ENCODE data around the gene LCP2.

LCP2 gene

GRCh38 chr5:170296036-170296934, 1.3 kb downstream of the LCP2 start:
- no peak for DNase-seq (ENCODE audit: low spot score)

GRCh38 chr5:170294556-170294955, 3.0 kb downstream of the LCP2 start:
- DNase-seq (ENCODE audit: low spot score), result no peak

GRCh38 chr5:170294057-170294456, 3.5 kb downstream of the LCP2 start:
- DNase-seq (ENCODE audit: low spot score), result no peak

GRCh38 chr5:170293273-170293672, 4.3 kb downstream of the LCP2 start:
- DNase-seq (ENCODE audit: low spot score), result no peak

GRCh38 chr5:170292179-170293104, 5.1 kb downstream of the LCP2 start:
- no peak for DNase-seq (ENCODE audit: low spot score)

- no peak for DNase-seq (ENCODE audit: low spot score)
Measured at GRCh38 chr5:170290498-170290897, 7.1 kb downstream of the LCP2 start.

- no peak for DNase-seq (ENCODE audit: low spot score)
Measured at GRCh38 chr5:170289764-170290163, 7.8 kb downstream of the LCP2 start.

- no peak for DNase-seq (ENCODE audit: low spot score)
Measured at GRCh38 chr5:170289121-170289520, 8.5 kb downstream of the LCP2 start.

- no peak for DNase-seq (ENCODE audit: low spot score)
Measured at GRCh38 chr5:170288551-170288950, 9.0 kb downstream of the LCP2 start.

- no peak for DNase-seq (ENCODE audit: low spot score)
Measured at GRCh38 chr5:170288151-170288550, 9.4 kb downstream of the LCP2 start.

GRCh38 chr5:170287532-170287931, 10.0 kb downstream of the LCP2 start:
- no peak for DNase-seq (ENCODE audit: low spot score)

- DNase-seq (ENCODE audit: low spot score), result no peak
Measured at GRCh38 chr5:170286386-170286925, 11.1 kb downstream of the LCP2 start.

GRCh38 chr5:170285181-170285580, 12.4 kb downstream of the LCP2 start:
- no peak for DNase-seq (ENCODE audit: low spot score)

- DNase-seq (ENCODE audit: low spot score), result no peak
Measured at GRCh38 chr5:170284231-170284630, 13.3 kb downstream of the LCP2 start.

- DNase-seq (ENCODE audit: low spot score), result no peak
Measured at GRCh38 chr5:170283296-170283695, 14.3 kb downstream of the LCP2 start.

- no peak for DNase-seq (ENCODE audit: low spot score)
Measured at GRCh38 chr5:170280011-170280493, 17.5 kb downstream of the LCP2 start.

- DNase-seq (ENCODE audit: low spot score), result no peak
Measured at GRCh38 chr5:170279459-170279817, 18.1 kb downstream of the LCP2 start.

- DNase-seq (ENCODE audit: low spot score), result no peak
Measured at GRCh38 chr5:170278611-170279458, 18.7 kb downstream of the LCP2 start.

- DNase-seq (ENCODE audit: low spot score), result no peak
Measured at GRCh38 chr5:170277867-170278281, 19.7 kb downstream of the LCP2 start.

- no peak for DNase-seq (ENCODE audit: low spot score)
Measured at GRCh38 chr5:170276140-170276539, 21.4 kb downstream of the LCP2 start.

GRCh38 chr5:170275376-170275994, 22.1 kb downstream of the LCP2 start:
- DNase-seq (ENCODE audit: low spot score), result no peak

All from GM03348 (cell line).